GM21717 (cell line): ENCODE measurements around the gene EPHB6.

Experiments used
- ATAC-seq: cut with Tn5 transposase; IDR thresholded peaks from one replicate; pipeline ENCODE4 v1.9.1; 2021; ENCODE audit warnings: mild to moderate bottlenecking, moderate library complexity; ENCODE audit not compliant: unreplicated experiment

The EPHB6 gene

DNA sequence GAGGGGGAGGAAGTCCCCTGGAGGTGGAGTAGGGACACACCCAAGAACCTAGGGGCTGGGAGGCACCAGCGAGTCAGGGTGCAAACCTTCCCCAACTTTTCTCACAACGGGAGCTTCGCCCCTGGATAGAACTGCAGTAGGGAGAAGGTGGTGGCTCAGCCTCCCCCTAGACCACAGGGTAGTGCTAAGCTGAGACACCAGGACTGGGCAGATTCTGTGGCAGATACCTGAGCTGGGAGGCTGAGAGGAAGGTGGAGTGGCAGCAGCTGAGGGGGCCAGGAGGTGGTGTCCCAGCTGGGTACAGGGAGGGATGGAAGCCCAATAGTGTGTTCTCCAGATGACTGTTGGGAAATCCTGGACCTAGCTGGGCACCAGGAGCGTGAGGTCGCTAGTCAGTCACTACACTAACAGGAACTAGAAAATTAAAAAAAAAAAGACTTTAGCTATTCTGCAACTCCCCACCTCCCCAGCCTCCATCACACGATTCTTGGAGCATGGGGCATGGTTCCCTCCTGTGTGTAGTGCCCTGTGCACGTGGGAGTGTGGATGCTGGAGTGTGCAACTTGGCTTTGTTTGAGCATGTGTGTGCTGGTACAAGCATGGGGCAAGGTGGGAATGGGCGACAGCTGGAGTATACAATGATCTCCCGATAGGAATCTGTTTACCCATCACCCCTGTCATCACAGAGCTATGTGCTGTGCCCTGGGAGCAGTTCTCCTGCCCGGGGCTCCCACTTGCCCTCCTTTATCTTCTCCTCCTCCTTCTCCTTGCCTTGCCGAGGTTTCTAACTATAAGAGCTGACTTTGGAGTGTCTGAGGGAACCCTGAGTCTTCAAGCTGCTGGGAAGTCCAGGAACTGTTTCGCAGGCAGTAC, 39.5 kb downstream of the EPHB6 start:
- ATAC-seq = no peak

GRCh38 chr7:142894985-142895593, 40.2 kb downstream of the EPHB6 start:
- no peak for ATAC-seq

DNA sequence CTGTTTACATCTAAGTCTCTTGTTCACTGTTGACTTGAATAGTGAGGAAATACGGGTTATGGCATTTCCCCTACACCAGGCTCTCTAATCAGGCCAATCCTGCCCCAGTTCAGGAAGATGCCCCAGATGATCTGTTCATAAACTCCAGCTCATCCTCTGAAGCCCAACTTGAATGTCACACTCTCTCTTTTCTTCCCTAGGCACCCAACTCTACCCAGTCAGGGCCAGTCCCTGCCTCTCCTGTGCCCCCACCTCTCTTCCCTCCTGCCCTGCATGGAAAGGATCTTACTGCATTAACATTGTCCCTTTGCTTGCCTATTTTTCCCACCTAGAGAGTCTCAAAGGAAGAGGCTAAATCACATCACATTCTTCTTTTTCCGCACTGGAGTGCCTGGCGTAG, 41.3 kb downstream of the EPHB6 start:
- no peak for ATAC-seq

- no peak for ATAC-seq
Measured at GRCh38 chr7:142896741-142897379, 42.0 kb downstream of the EPHB6 start.

DNA sequence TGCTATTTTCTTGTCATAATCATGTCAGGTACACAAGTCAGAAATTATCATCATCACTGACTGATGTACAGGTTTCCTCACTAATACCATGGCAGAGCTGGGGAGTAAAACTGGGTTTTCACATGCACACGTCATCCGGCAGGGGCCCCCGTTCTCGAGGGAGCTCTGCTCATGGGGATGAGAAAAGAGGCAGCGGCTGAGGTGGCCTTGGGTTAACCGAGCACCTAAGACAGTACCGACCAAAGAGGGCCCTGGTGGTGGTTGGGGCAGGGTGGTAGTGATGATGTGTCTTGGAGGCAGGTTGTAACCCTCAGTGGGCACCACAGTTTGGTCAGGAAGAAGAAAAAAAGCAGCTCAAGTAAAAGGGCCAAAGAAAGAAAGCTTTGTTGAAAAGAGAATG, 42.8 kb downstream of the EPHB6 start:
- no peak for ATAC-seq

GRCh38 chr7:142898377-142899170, 43.7 kb downstream of the EPHB6 start:
- no peak for ATAC-seq

- ATAC-seq = no peak
Measured at GRCh38 chr7:142899661-142900060, 44.8 kb downstream of the EPHB6 start.

DNA sequence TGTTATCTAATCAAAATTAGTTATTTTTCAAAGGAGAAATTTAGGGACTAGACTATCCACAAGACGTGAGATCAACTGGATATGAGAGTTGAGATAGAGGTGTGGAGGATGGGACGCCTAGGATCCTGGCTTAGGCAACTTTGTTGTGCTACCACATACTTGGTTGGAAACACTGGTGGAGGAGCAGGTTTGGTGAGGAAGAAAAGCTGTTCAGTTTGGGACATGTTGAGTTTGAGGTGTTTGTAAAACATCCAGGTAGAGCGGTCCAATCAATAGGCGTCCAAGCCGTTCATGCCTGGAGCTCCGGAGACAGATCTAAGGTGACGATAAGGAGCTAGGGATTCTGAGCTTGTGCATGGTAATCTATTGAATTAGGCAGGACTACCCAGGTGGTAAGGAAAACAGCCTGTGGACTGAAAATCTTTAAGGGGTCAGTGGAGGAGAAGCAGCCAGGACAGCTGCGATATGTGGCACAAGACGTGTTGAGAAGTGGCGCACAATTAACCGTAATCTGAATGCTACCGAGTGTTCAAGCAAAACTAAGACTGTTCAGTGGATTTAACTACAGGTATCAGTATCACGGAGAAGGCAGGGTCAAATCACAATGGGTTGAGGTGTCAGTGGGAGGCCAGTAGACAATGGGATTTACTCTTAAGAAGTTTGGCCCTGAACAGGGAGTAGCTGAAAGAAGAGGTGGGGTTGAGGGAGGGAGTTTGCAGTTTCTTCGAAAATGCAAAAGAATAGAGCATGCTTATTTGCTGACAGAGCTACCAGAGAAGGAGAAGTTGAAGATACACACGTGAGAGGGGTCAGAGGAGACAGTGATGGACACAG, 46.8 kb downstream of the EPHB6 start:
- ATAC-seq = no peak

GRCh38 chr7:142904128-142904527, 49.3 kb downstream of the EPHB6 start:
- ATAC-seq = no peak

GRCh38 chr7:142905759-142906158, 50.9 kb downstream of the EPHB6 start:
- no peak for ATAC-seq

- ATAC-seq = no peak
Measured at GRCh38 chr7:142906643-142907042, 51.8 kb downstream of the EPHB6 start.

DNA sequence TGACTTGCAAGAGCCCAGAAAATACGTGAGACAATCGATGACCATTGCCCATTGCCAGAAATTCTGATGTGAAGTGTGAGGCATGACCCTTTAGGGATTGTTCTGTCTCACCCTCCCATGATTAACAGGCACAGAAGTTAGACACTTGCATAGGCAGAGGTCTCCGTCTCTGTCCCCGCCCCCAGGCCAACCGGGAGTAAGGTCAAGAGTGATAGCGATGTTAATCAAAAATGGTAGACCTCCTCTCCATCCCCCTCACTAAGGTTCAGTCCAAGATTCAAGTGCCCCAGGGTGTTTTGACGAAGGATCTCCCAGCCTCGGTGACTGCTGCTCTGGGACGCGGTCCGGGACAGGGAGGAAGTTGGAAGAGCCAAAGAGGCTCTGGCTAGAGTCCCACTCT, 53.4 kb downstream of the EPHB6 start:
- no peak for ATAC-seq

DNA sequence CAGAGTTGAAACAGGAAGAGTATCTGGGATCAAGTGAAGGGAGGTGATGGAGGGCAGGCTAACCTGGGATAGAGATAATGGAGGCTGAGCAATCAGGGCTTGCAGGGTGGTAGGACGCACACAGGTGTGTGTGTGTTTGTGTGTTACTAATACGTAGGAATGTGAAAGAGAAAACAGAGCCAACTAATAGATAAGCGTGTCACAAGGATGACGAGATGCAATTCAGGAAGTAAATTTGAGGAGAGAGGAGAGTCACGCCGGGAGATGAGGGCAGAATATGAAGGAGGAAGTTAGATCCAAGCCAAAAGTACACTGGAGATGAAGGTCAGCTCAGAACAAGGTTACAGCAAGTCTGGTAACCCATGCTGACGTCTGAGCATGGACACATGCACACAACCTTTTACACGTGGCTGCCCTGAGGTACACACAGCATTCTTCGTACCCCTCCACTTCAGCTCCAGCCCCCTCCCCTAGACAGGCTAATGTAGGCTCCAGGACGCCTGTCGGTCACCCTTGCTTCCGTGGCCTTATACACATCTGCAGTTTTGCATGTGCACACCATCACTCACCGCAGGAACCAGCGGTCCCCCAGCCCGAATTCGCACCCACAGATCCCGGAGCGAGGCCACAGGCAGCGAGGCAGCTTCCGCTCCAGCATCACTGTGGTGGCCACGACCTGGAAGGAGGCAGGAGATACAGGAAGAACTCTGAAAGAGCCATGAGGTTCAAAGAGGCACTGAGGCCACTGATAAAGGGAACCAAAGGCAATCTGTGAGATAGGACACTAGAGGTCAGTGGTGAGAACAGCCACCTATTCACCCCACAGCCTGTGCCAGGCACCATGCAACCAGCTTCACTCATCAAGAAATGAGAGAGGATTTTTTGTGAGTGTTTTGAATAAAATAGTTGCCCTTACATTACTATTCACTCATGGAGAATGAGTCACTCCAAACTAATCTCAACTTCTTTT, 54.3 kb downstream of the EPHB6 start:
- ATAC-seq = no peak

GRCh38 chr7:142910031-142910433, 55.2 kb downstream of the EPHB6 start:
- ATAC-seq = no peak

DNA sequence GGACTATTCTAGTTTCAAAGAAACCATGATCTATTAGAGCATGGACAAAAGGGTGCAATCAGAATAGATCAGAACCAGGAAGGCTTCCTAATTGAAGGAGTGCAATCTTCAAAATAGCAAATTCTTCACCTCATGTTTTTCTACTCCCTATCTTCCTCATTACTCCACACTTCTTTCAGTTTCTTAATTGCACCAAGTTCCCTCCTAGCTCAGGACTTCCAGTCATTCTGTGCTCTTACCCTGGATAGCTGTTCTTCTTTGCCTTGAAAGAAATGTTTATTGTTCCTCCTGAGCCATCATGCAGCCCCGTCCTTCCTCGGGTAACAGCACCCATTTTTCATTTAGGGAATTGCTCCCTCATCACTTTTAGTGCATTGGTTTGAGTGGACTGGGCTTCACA, 55.6 kb downstream of the EPHB6 start:
- no peak for ATAC-seq

- ATAC-seq = no peak
Measured at GRCh38 chr7:142913051-142913450, 58.2 kb downstream of the EPHB6 start.

DNA sequence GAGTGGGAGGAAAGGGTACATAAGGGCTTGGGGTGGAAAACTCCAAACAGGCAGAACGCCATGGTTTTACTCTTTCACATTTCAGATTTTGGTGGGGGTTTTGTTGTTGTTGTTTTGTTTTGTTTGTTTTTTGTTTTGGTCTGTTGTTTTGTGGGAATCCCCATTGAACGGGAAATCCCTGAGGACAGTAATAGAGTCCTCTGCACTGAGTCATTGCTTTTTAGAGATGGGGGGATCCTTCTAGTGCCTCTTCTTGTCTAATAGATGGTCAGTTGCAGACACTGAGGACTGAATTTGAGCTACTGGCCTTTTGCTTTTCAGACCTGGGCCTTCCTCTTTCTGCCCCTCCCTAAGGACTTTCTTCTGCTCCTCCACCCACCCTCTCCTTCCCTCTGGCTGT, 58.7 kb downstream of the EPHB6 start:
- no peak for ATAC-seq

GRCh38 chr7:142914121-142914520, 59.2 kb downstream of the EPHB6 start:
- ATAC-seq = no peak

DNA sequence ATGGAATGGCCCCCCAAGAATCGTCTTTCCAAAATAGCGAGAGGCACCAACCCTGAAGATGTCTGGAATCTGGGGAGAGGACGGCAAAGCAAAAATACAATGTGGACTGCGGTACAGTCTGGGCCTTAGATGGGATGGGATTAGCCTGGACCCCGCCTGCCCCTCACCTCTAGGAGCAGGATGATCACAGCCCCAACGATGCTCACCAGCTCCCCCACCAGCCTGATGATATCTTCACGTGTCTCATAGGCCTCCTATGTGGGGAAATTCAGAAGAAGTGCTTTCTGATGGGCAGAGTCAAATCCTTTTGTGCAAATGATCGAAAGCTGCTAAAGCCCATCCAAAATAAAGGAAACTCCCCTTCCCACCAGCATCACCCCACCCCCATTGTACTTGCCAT, 60.4 kb downstream of the EPHB6 start:
- ATAC-seq = no peak
